ENCODE measurements around the gene CHRNB2. TPM values are rescaled to one million over a fixed set of nuclear protein-coding genes. Genes with fewer than 3 reads are reported as not detected.

Gene CHRNB2
- total RNA-seq, 4 donors from 2014 or later, result 0.08 to 0.52 (median 0.26) TPM

Other genes starting within 250 kb of the CHRNB2 start
- not detected for gene AQP10, start 246.7 kb upstream of the CHRNB2 start, total RNA-seq
- gene ATP8B2, start 242.3 kb upstream of the CHRNB2 start, total RNA-seq, result 10 to 100 TPM in 3 of 4 donors, 1 to 10 TPM in 1; 9.1 to 30.8 (median 19.6) TPM
- 10 to 100 TPM; 14.7 to 42.1 (median 21.8) TPM for gene IL6R, start 162.4 kb upstream of the CHRNB2 start, total RNA-seq
- 1 to 10 TPM in 1 of 4 donors, under 1 TPM in 2, not detected in 1; 0.57 to 1.5 (median 0.83) TPM for gene TDRD10, start 65.6 kb upstream of the CHRNB2 start, total RNA-seq
- 1 to 10 TPM; 4.0 to 8.0 (median 6.1) TPM for gene SHE, start 65.4 kb upstream of the CHRNB2 start, total RNA-seq
- gene UBE2Q1, start 9.1 kb upstream of the CHRNB2 start, total RNA-seq, result 10 to 100 TPM; 24.1 to 40.0 (median 32.2) TPM
- 100 to 1,000 TPM in 1 of 4 donors, 10 to 100 TPM in 3; 54.3 to 105 (median 73.6) TPM for gene ADAR, start 40.4 kb downstream of the CHRNB2 start, total RNA-seq

Measured in lower leg skin (tissue), 4 donors.